ENCODE measurements around the gene HOXD9. TPM values are rescaled to one million over a fixed set of nuclear protein-coding genes. Genes with fewer than 3 reads are reported as not detected.

Gene HOXD9
- total and polyA plus RNA-seq, 2 donors (not counting 3 experiments of a cell fraction or from before 2014, with no cell fraction given): 1.9 to 3.5 TPM

GRCh38 chr2:176142281-176142680, 19.8 kb downstream of the HOXD9 start:
- ChIA-PET CTCF (interaction anchor here (0.8 to 9.3 kb wide), 4 partner anchors 93 to 495 kb away, joined by 3 to 338 read pairs (median 16); no protein-coding TSS in a partner anchor), POLR2A (no interaction called here)
- H2AFZ ChIP-seq (ENCODE audit: low read depth, low read length): no peak overlapping the region
- H3K27me3 ChIP-seq (ENCODE audit: control insufficient read depth in 2 of 2, insufficient read depth in 2 of 2, low read length in 2 of 2): no peaks in the 10 kb centered on the region
- no peak overlapping the region for H3K9ac ChIP-seq (replicated peaks; ENCODE audit: extremely low read depth, insufficient read depth, low read length)
- H3K79me2 ChIP-seq (ENCODE audit: control insufficient read depth, insufficient read depth, low read length): peaks cover 78% of the 10 kb centered on the region
- H3K4me1 ChIP-seq (ENCODE audit: control insufficient read depth, extremely low read depth, insufficient read depth, low read length): peaks cover 28% of the 10 kb centered on the region
- no peak overlapping the region for H3K27ac ChIP-seq (ENCODE audit: insufficient read depth, low read depth, low read length)
- intact Hi-C loops (cut with micrococcal nuclease): no loop called here
- dilution Hi-C loops (cut with MboI; ENCODE audit: extremely low pct_ligation_motif_present, low sequenced_read_pairs): loop anchor here (25.0 kb wide), 1 partner anchor 495 kb away; no protein-coding TSS in a partner anchor
- BruUV-seq (replicated peaks): no TSS peak
- TF ChIP-seq POLR2AphosphoS5 (IDR thresholded peaks at IDR 0.05; ENCODE audit: insufficient read depth, low read depth, low read length): no peak
- H3K4me2 ChIP-seq (ENCODE audit: insufficient read depth, low read length): no peak overlapping the region
- H4K20me1 ChIP-seq (replicated peaks; ENCODE audit: control insufficient read depth, extremely low read depth, insufficient read depth, low read length): no peaks in the 10 kb centered on the region
- no peak for DNase-seq (ENCODE audit: low read depth, low spot score)
- no peaks in the 10 kb centered on the region for H3K36me3 ChIP-seq (ENCODE audit: control insufficient read depth in 2 of 2, extremely low read depth in 1 of 2, insufficient read depth in 2 of 2, low read length in 2 of 2)
- FAIRE-seq: no peak
- H3K4me3 ChIP-seq (replicated peaks in 1 of 3; ENCODE audit: insufficient read depth in 1 of 3, low read depth in 1 of 3, low read length in 3 of 3): no peak overlapping the region
- no peaks in the 10 kb centered on the region for H3K9me3 ChIP-seq (replicated peaks; ENCODE audit: control insufficient read depth, insufficient read depth, low read length)
- H3K9me1 ChIP-seq (replicated peaks; ENCODE audit: control insufficient read depth, extremely low read depth, insufficient read depth, low read length): no peaks in the 10 kb centered on the region

- no peak overlapping the region for H3K4me2 ChIP-seq (ENCODE audit: insufficient read depth, low read length)
- no peaks in the 10 kb centered on the region for H3K9me3 ChIP-seq (replicated peaks; ENCODE audit: control insufficient read depth, insufficient read depth, low read length)
- no peaks in the 10 kb centered on the region for H3K9me1 ChIP-seq (replicated peaks; ENCODE audit: control insufficient read depth, extremely low read depth, insufficient read depth, low read length)
- peaks cover 5% of the 10 kb centered on the region for H3K4me1 ChIP-seq (ENCODE audit: control insufficient read depth, extremely low read depth, insufficient read depth, low read length)
- TF ChIP-seq MAX (IDR thresholded peaks at IDR 0.05; ENCODE audit: insufficient read depth, insufficient read length): no peak
- no peak for TF ChIP-seq EZH2 (IDR thresholded peaks at IDR 0.05; ENCODE audit: borderline replicate concordance, low read depth, low read length, severe bottlenecking)
- TF ChIP-seq FOS (IDR thresholded peaks at IDR 0.05; ENCODE audit: borderline replicate concordance, insufficient read depth, low read length): no peak
- no peak for TF ChIP-seq MYC (IDR thresholded peaks at IDR 0.05; ENCODE audit: low read depth, low read length)
- TF ChIP-seq CTCF (IDR thresholded peaks at IDR 0.05; ENCODE audit: extremely low read depth in 1 of 2, insufficient read depth in 1 of 2, low read depth in 1 of 2, low read length in 2 of 2): no peak
- no peak for TF ChIP-seq JUN (IDR thresholded peaks at IDR 0.05; ENCODE audit: borderline replicate concordance, insufficient read depth, insufficient read length, low read depth)
- no peaks in the 10 kb centered on the region for H4K20me1 ChIP-seq (replicated peaks; ENCODE audit: control insufficient read depth, extremely low read depth, insufficient read depth, low read length)
- CTCF ChIA-PET: interaction anchor here (0.8 to 9.3 kb wide), 4 partner anchors 10 to 435 kb away, joined by 3 to 338 read pairs (median 6); no protein-coding TSS in a partner anchor
- peaks cover 0 to 4% of the 10 kb centered on the region in 2 experiments for H3K36me3 ChIP-seq (ENCODE audit: control insufficient read depth in 2 of 2, extremely low read depth in 1 of 2, insufficient read depth in 2 of 2, low read length in 2 of 2)
- DNase-seq (ENCODE audit: low read depth, low spot score) (no peak), FAIRE-seq (no peak)
- intact Hi-C loops (cut with micrococcal nuclease) (no loop called here), dilution Hi-C loops (cut with MboI; ENCODE audit: extremely low pct_ligation_motif_present, low sequenced_read_pairs) (loop anchor here (25.0 kb wide), 1 partner anchor 492 kb away; no protein-coding TSS in a partner anchor)
- POLR2A ChIA-PET: no interaction called here
- no TSS peak for BruUV-seq (replicated peaks)
- peaks cover 73% of the 10 kb centered on the region for H3K79me2 ChIP-seq (ENCODE audit: control insufficient read depth, insufficient read depth, low read length)
- no peak overlapping the region for H2AFZ ChIP-seq (ENCODE audit: low read depth, low read length)
- no peaks in the 10 kb centered on the region for H3K27me3 ChIP-seq (ENCODE audit: control insufficient read depth in 2 of 2, insufficient read depth in 2 of 2, low read length in 2 of 2)
- H3K4me3 ChIP-seq (replicated peaks in 1 of 3; ENCODE audit: insufficient read depth in 1 of 3, low read depth in 1 of 3, low read length in 3 of 3): no peak overlapping the region
- no peak overlapping the region for H3K9ac ChIP-seq (replicated peaks; ENCODE audit: extremely low read depth, insufficient read depth, low read length)
- no peak overlapping the region for H3K27ac ChIP-seq (ENCODE audit: insufficient read depth, low read depth, low read length)
Observed at GRCh38 chr2:176145085-176145969, 22.8 kb downstream of the HOXD9 start.

All from endothelial cell of umbilical vein (primary cell).